GM12865 (cell line): ENCODE measurements around the gene GTF2H4.

Source experiments
- DNase-seq: peaks from one replicate; pipeline ENCODE4 v3.0.0; 2010; ENCODE audit warnings: low read depth
- H3K4me3 ChIP-seq: 2 replicates; pipeline ENCODE4 v1.5.1; 2011; ENCODE audit warnings: mild to moderate bottlenecking, low read depth, low read length, control low read depth
- CTCF ChIP-seq: IDR thresholded peaks from 2 replicates; pipeline ENCODE4 v1.5.1; 2011; ENCODE audit warnings: low read length, control low read depth, low read depth, inconsistent platforms; ENCODE audit not compliant: insufficient read depth; ENCODE audit errors: missing control alignments

The GTF2H4 gene

GRCh38 chr6:30930506-30930905 lies 22.5 kb downstream of the GTF2H4 start:
- no peak for TF ChIP-seq CTCF
- DNase-seq = no peak

GRCh38 chr6:30931272-30931671 lies 23.3 kb downstream of the GTF2H4 start:
- DNase-seq = no peak
- no peak overlapping the region for H3K4me3 ChIP-seq
- no peak for TF ChIP-seq CTCF

More at GRCh38 chr6:30930506-30930905, 22.5 kb downstream of the GTF2H4 start:
- no peak overlapping the region for H3K4me3 ChIP-seq

GRCh38 chr6:30931969-30932645 lies 24.1 kb downstream of the GTF2H4 start, which contains the start of gene SFTA2:
Gene SFTA2, minus strand, starts transcription at chr6:30932170. Its CDS starts 74 bp downstream, at chr6:30932096.
- H3K4me3 ChIP-seq = no peak within 1 kb of the TSS
- no peak for DNase-seq
- TF ChIP-seq CTCF = no peak

DNA sequence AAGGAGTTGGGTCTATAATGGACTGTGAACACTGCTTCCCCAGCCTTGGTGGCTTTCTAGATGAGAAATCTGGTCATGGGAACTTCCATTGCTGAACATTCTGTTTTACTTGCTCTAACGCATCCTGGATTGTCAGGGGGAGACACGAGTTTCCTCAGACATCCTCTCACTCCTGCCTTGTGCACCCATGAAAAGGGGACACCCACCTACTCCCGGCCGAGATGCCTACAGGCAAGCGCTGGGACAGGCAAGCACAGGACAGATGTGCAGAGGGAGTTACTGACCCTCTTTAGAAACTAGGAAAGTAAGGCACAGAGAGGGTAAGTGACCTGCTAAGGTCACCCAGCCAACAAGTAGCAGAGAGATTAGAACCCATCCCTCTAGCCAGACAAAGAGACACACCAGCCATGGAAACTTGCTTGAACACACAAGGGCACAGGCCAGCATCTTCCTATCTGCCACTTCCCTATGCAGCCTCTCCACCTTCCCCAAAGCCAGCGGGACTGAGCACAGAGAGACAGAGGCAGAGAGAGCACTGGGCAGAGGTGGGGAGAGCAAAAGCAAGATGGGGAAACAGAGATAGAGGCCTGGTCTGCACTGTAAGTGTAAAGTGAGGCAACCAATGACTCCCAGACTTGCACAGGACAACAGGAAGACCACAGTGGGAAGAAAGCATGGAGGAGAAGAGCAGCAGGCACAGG lies 24.8 kb downstream of the GTF2H4 start:
- TF ChIP-seq CTCF = no peak
- H3K4me3 ChIP-seq = no peak overlapping the region
- no peak for DNase-seq

DNA sequence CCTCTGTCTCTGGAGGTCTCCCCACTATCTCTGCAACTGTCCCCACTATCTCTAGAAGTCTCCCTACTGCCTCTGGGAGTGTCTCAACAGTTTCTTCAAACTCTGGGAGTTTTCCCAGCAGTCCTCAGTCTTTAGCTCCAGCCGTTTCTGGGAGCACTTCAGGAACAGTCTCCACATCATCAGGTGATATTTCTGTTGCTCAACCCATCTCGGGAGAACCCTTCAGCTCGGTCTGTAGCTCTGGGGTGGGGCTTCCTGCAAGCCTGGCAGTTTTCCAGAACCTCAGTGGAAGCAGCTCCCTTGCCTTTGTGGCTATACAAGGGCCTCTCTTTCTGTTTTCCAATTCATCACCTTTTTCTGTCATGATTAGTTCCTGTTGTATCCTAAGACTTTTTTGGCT lies 27.0 kb downstream of the GTF2H4 start:
- DNase-seq = no peak
- no peak for TF ChIP-seq CTCF
- H3K4me3 ChIP-seq = no peak overlapping the region

DNA sequence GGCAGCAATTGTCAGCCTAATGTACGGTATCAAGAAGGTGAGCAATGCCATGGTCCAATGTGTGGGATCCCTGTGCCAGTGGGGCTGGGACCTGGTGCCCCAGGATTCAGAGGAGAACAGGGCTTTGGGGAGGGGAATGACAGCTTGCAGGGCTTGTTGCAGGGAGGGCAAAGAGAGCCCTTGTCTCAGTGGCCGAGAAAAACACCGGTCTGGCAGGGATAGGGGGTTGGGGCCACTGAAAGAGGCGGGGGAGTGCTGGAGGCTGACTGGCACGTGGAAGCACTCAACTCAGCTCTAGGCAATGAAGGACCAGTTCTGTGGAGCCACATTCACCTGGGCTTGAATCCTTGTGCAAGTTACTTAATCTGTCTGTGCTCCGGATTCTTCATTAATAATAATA lies 29.3 kb downstream of the GTF2H4 start:
- no peak for DNase-seq
- TF ChIP-seq CTCF = no peak
- no peak overlapping the region for H3K4me3 ChIP-seq
